ENCODE data around the gene SCAP. TPM values are rescaled to one million over a fixed set of nuclear protein-coding genes. Genes with fewer than 3 reads are reported as not detected.

The SCAP gene
- polyA plus RNA-seq, 1 of the 3 experiments (the other 2 are of a cell fraction) = 28.0 TPM

DNA sequence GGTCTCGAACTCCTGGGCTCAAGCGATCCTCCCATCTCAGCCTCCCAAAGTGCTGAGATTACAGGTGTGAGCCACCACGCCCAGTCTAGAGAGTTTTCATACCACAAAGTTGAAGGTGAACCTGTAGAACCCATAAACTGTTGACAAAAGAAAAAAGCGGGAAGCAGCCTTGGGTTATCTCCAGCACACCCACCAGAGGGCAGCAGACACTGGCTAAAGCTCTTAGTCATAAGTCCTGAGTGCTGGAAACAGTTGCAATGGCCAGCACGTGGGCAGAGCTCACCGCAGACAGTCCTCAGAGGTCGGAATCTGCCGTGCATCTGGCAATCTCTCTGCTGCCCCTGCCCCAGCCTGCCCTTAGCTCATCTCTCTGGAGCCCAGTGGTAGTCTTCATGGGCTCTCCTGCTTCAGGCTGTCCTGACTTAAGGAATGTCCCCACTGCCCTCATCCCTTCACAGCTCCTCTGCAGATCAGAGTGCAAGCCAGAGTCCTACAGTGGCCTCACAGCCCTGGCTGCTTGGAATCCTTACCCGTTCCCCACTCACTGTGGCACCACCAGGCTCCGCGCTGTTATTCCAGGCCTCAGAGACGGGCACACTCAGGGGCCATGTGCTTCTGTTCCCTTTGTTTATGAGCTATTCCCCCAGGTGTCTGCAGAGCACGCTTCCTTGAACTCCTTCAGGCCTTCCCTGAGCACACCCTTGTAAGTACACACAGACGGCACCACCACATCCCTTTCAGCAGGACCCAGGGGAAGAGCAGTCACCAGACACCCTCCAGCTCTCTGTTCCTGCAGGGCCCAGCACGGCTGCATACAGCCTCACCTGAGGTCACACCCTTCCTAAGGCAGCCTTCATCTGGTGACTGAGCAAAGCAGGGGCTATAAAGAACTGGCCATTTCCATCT is 46.6 kb upstream of the SCAP start:
- no peak overlapping the region for H3K9ac ChIP-seq
- no peaks in the 10 kb centered on the region for H3K79me2 ChIP-seq (ENCODE audit: insufficient read depth)
- H4K20me1 ChIP-seq (ENCODE audit: insufficient read depth) = no peaks in the 10 kb centered on the region
- ChIA-PET CTCF (interaction anchor here (0.5 to 4.2 kb wide), 43 partner anchors 8 to 662 kb away, joined by 3 to 64 read pairs (median 4); partner anchors contain the start of genes DHX30 and SCAP), POLR2A (interaction anchor here (0.5 to 1.9 kb wide), 3 partner anchors 9 to 280 kb away, joined by 3 to 8 read pairs (median 5); partner anchors contain the start of gene ELP6)
- H3K36me3 ChIP-seq (replicated peaks in 1 of 2; ENCODE audit: control insufficient read depth in 1 of 2, insufficient read depth in 2 of 2, low read length in 1 of 2) = no peaks in the 10 kb centered on the region
- H2AFZ ChIP-seq (ENCODE audit: low read depth) = peak overlapping the region; percentile 43; the same call in 1 of the 2 replicates
- peaks cover 0 to 4% of the 10 kb centered on the region in 2 experiments; a peak in 1 of 4 replicates for H3K4me1 ChIP-seq (ENCODE audit: control insufficient read depth in 1 of 2, insufficient read depth in 2 of 2, low read depth in 1 of 2, low read length in 1 of 2)
- no peaks in the 10 kb centered on the region for H3K9me3 ChIP-seq
- DNase-seq = peak; percentile 79
- H3K9me2 ChIP-seq = no peaks in the 10 kb centered on the region
- no peaks in the 10 kb centered on the region for H3K27me3 ChIP-seq (ENCODE audit: insufficient read depth)
- 53% methylated on average over 11 of the region's 15 CpGs for WGBS (ENCODE audit: low lambda C conversion rate)
- TF ChIP-seq, protein P1, sequence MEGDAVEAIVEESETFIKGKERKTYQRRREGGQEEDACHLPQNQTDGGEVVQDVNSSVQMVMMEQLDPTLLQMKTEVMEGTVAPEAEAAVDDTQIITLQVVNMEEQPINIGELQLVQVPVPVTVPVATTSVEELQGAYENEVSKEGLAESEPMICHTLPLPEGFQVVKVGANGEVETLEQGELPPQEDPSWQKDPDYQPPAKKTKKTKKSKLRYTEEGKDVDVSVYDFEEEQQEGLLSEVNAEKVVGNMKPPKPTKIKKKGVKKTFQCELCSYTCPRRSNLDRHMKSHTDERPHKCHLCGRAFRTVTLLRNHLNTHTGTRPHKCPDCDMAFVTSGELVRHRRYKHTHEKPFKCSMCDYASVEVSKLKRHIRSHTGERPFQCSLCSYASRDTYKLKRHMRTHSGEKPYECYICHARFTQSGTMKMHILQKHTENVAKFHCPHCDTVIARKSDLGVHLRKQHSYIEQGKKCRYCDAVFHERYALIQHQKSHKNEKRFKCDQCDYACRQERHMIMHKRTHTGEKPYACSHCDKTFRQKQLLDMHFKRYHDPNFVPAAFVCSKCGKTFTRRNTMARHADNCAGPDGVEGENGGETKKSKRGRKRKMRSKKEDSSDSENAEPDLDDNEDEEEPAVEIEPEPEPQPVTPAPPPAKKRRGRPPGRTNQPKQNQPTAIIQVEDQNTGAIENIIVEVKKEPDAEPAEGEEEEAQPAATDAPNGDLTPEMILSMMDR (IDR thresholded peaks at IDR 0.05) = peak; percentile 89
- TF ChIP-seq SMC3 (IDR thresholded peaks at IDR 0.05; ENCODE audit: low read depth, low read length) (peak; percentile 98), FOXJ3 (CRISPR knock-in tag; IDR thresholded peaks at IDR 0.05) (no peak), MXI1 (IDR thresholded peaks at IDR 0.05; ENCODE audit: low read depth, low read length) (peak; percentile 99), NRF1 (IDR thresholded peaks at IDR 0.05; ENCODE audit: low read depth, low read length) (0 out of 2 replicates have a peak, but pooled peaks have one; percentile 30), RAD21 (IDR thresholded peaks at IDR 0.05; ENCODE audit: low read length) (peak; percentile 95), FOSL2 (IDR thresholded peaks at IDR 0.05; ENCODE audit: borderline replicate concordance, low read depth) (no peak)
- TF ChIP-seq, protein P2, sequence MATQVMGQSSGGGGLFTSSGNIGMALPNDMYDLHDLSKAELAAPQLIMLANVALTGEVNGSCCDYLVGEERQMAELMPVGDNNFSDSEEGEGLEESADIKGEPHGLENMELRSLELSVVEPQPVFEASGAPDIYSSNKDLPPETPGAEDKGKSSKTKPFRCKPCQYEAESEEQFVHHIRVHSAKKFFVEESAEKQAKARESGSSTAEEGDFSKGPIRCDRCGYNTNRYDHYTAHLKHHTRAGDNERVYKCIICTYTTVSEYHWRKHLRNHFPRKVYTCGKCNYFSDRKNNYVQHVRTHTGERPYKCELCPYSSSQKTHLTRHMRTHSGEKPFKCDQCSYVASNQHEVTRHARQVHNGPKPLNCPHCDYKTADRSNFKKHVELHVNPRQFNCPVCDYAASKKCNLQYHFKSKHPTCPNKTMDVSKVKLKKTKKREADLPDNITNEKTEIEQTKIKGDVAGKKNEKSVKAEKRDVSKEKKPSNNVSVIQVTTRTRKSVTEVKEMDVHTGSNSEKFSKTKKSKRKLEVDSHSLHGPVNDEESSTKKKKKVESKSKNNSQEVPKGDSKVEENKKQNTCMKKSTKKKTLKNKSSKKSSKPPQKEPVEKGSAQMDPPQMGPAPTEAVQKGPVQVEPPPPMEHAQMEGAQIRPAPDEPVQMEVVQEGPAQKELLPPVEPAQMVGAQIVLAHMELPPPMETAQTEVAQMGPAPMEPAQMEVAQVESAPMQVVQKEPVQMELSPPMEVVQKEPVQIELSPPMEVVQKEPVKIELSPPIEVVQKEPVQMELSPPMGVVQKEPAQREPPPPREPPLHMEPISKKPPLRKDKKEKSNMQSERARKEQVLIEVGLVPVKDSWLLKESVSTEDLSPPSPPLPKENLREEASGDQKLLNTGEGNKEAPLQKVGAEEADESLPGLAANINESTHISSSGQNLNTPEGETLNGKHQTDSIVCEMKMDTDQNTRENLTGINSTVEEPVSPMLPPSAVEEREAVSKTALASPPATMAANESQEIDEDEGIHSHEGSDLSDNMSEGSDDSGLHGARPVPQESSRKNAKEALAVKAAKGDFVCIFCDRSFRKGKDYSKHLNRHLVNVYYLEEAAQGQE (IDR thresholded peaks at IDR 0.05; ENCODE audit: low read depth, low read length) = 0 out of 2 replicates have a peak, but pooled peaks have one; percentile 39
- TF ChIP-seq, protein P3, sequence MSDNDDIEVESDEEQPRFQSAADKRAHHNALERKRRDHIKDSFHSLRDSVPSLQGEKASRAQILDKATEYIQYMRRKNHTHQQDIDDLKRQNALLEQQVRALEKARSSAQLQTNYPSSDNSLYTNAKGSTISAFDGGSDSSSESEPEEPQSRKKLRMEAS (IDR thresholded peaks at IDR 0.05; ENCODE audit: low read depth) = peak; percentile 99
- TF ChIP-seq, protein P4, sequence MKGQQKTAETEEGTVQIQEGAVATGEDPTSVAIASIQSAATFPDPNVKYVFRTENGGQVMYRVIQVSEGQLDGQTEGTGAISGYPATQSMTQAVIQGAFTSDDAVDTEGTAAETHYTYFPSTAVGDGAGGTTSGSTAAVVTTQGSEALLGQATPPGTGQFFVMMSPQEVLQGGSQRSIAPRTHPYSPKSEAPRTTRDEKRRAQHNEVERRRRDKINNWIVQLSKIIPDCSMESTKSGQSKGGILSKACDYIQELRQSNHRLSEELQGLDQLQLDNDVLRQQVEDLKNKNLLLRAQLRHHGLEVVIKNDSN (IDR thresholded peaks at IDR 0.05; ENCODE audit: borderline replicate concordance, low read depth) = peak; percentile 77; the same call in 1 of the 2 replicates
- TF ChIP-seq, protein P5, sequence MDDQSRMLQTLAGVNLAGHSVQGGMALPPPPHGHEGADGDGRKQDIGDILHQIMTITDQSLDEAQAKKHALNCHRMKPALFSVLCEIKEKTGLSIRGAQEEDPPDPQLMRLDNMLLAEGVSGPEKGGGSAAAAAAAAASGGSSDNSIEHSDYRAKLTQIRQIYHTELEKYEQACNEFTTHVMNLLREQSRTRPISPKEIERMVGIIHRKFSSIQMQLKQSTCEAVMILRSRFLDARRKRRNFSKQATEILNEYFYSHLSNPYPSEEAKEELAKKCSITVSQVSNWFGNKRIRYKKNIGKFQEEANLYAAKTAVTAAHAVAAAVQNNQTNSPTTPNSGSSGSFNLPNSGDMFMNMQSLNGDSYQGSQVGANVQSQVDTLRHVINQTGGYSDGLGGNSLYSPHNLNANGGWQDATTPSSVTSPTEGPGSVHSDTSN (IDR thresholded peaks at IDR 0.05) = peak; percentile 36
- H3K4me3 ChIP-seq (ENCODE audit: low read depth in 2 of 2, low read length in 1 of 2) = no peak overlapping the region; a peak in 1 of 4 replicates
- H3F3A ChIP-seq (replicated peaks; ENCODE audit: insufficient read depth) = no peaks in the 10 kb centered on the region
- no peak overlapping the region for H3K4me2 ChIP-seq
- H3K27ac ChIP-seq (ENCODE audit: low read depth in 2 of 2, low read length in 1 of 2) = no peak overlapping the region

Measured in SK-N-SH (cell line).